Astrocyte of the cerebellum (primary cell): ENCODE results near the gene PTPRU.

Experiments used
- DNase-seq: peaks from one replicate; pipeline ENCODE4 v3.0.0-alpha.2; 2011; ENCODE audit warnings: low read depth
- H3K4me3 ChIP-seq: 2 replicates; pipeline ENCODE4 v1.5.1; 2011; ENCODE audit warnings: mild to moderate bottlenecking, low read depth, low read length, moderate library complexity
- CTCF ChIP-seq: IDR thresholded peaks from 2 replicates; pipeline ENCODE4 v1.5.1; 2012; ENCODE audit warnings: low read length, low read depth, moderate library complexity, mild to moderate bottlenecking; ENCODE audit errors: missing control alignments
- in situ Hi-C: cut with HindIII; loops from 2 replicates; pipeline ENCODE4 v1.10.0; 2017; ENCODE audit warnings: low sequenced_read_pairs

Gene PTPRU

GRCh38 chr1:29303201-29304024 is 67.1 kb downstream of the PTPRU start:
- no peak overlapping the region for H3K4me3 ChIP-seq
- no peak for DNase-seq
- TF ChIP-seq CTCF: no peak
- in situ Hi-C loops: no loop called here

DNA sequence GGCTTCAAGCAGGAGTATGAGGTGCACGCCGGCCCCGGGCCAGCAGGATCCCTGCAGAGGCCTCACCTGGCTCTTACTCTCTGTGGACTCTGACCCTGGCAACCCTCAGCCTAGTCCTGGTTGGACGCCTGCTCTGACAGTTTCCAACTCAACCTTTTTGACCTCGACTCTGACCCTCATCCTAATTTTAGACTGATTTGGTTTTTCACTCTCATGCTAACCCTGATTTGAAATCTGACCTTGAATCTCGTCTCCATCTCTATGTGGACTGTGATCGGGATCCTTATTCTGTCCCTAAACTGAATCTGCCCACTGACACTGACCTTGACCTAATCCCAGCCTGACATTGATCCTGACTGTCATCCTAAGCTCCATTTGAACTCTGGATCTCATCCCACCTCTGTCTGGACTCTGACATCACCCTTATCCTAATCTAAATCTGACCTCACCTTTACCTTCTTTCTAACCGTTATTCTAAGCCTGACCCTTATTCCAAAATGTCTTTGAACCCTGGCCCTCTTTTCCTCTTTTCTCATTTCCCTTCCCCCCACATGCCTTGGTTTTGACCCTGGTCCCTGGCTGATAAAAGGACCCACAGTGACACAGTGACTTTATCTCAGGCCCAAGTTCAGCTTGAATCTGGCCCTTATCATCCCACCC is 67.8 kb downstream of the PTPRU start:
- no peak for DNase-seq
- in situ Hi-C loops: no loop called here
- TF ChIP-seq CTCF: no peak
- no peak overlapping the region for H3K4me3 ChIP-seq

DNA sequence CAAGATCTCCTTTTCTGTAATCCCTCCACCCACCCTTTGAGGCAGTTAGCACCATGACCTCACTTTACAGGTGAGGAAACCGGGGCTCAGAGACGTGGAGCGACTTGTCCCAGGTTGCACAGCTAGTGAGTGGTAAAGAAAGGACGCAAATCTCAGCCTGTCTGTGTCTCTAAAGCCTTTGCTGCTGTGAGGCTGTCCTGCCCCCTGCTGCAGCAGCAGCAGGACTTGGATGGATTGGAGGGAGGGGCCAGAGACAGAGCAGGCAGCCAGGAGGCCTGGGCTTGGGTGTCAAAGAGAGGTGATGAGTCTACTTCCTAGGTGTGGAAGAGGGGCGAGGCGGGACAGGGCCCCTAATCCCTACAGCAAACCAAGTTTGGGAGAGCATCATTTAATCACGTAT is 69.6 kb downstream of the PTPRU start:
- DNase-seq: no peak
- TF ChIP-seq CTCF: no peak
- no peak overlapping the region for H3K4me3 ChIP-seq
- in situ Hi-C loops: no loop called here

- no peak overlapping the region for H3K4me3 ChIP-seq
- no peak for DNase-seq
- in situ Hi-C loops: no loop called here
- no peak for TF ChIP-seq CTCF
Measured at GRCh38 chr1:29306471-29307140, 70.3 kb downstream of the PTPRU start.

- TF ChIP-seq CTCF: no peak
- no peak for DNase-seq
- no peak overlapping the region for H3K4me3 ChIP-seq
- in situ Hi-C loops: no loop called here
Measured at GRCh38 chr1:29309075-29309474, 72.8 kb downstream of the PTPRU start.

DNA sequence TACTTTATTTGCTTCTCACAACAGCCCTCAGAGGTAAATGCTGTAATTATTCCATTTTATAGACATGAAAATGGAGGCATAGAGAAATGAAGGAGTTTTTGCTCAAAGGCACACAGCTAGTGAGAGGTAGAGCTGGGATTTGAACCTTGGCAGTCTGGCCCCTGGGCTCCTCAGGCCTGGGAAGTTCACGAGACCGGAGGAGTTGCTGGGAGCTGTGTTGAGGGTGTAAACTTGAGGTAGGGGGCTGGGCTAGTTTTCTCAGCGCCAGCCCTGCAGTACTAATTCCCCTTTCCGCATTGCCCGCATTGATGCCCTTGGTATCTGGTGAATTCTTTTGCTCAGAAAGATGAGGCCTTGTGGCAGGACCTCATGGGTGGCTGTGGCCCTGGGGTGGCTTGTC is 73.3 kb downstream of the PTPRU start:
- H3K4me3 ChIP-seq: no peak overlapping the region
- in situ Hi-C loops: no loop called here
- no peak for DNase-seq
- no peak for TF ChIP-seq CTCF
